BE2C (cell line): ENCODE data around the gene RPS6KC1.
"Not testable (repeated sequence)": the region's sequence is repeated elsewhere in the genome, so short reads cannot be mapped to it uniquely, and the experiment has no call there.

Source experiments
- DNase-seq: peaks from one replicate; pipeline ENCODE4 v3.0.0-alpha.2; 2020
- H3K27me3 ChIP-seq: fragments of 250-450 bp; sonication (Bioruptor Pico); 2 replicates; pipeline ENCODE4 v1.5.1; 2020; ENCODE audit warnings: mild to moderate bottlenecking
- H3K36me3 ChIP-seq: fragments of 250-450 bp; sonication (Bioruptor Pico); 2 replicates; pipeline ENCODE4 v1.5.1; 2020; ENCODE audit warnings: mild to moderate bottlenecking
- H3K4me1 ChIP-seq: fragments of 250-450 bp; sonication (Bioruptor Pico); 2 replicates; pipeline ENCODE4 v1.5.1; 2020
- H3K4me3 ChIP-seq: 2 replicates; pipeline ENCODE4 v1.5.1; 2011; ENCODE audit warnings: low read depth, low read length
- H3K9me3 ChIP-seq: fragments of 250-450 bp; sonication (Bioruptor Pico); 2 replicates; pipeline ENCODE4 v1.5.1; 2020
- CTCF ChIP-seq: IDR thresholded peaks from 2 replicates; pipeline ENCODE4 v1.5.1; 2012; ENCODE audit warnings: mild to moderate bottlenecking, low read depth, low read length

RPS6KC1 gene

GRCh38 chr1:213200630-213201029 is 149.6 kb downstream of the RPS6KC1 start:
- no peak for DNase-seq
- TF ChIP-seq CTCF = no peak
- H3K36me3 ChIP-seq = peaks cover 6% of the 10 kb centered on the region
- no peaks in the 10 kb centered on the region for H3K9me3 ChIP-seq
- H3K4me3 ChIP-seq = no peak overlapping the region
- H3K27me3 ChIP-seq = no peaks in the 10 kb centered on the region
- H3K4me1 ChIP-seq = no peaks in the 10 kb centered on the region

GRCh38 chr1:213201380-213202155 is 150.5 kb downstream of the RPS6KC1 start:
- no peak for DNase-seq
- Histone ChIP-seq H3K27me3 (no peaks in the 10 kb centered on the region), H3K9me3 (no peaks in the 10 kb centered on the region), H3K36me3 (peaks cover 6% of the 10 kb centered on the region), H3K4me3 (no peak overlapping the region), H3K4me1 (no peaks in the 10 kb centered on the region)
- no peak for TF ChIP-seq CTCF

GRCh38 chr1:213211201-213211600 is 160.2 kb downstream of the RPS6KC1 start:
- H3K4me1 ChIP-seq = no peaks in the 10 kb centered on the region
- no peak for DNase-seq
- TF ChIP-seq CTCF = no peak
- H3K27me3 ChIP-seq = no peaks in the 10 kb centered on the region
- no peaks in the 10 kb centered on the region for H3K9me3 ChIP-seq
- peaks cover 6% of the 10 kb centered on the region for H3K36me3 ChIP-seq
- H3K4me3 ChIP-seq = no peak overlapping the region

- not testable (repeated sequence) for H3K36me3 ChIP-seq, DNase-seq, H3K9me3 ChIP-seq, H3K27me3 ChIP-seq, H3K4me3 ChIP-seq, H3K4me1 ChIP-seq
These were observed 168.0 kb downstream of the RPS6KC1 start for GRCh38 chr1:213219076-213219475.

GRCh38 chr1:213221209-213221608 is 170.2 kb downstream of the RPS6KC1 start:
- no peak overlapping the region for H3K4me3 ChIP-seq
- no peak for DNase-seq
- H3K9me3 ChIP-seq = no peaks in the 10 kb centered on the region
- no peaks in the 10 kb centered on the region for H3K4me1 ChIP-seq
- H3K36me3 ChIP-seq = no peaks in the 10 kb centered on the region
- TF ChIP-seq CTCF = no peak
- H3K27me3 ChIP-seq = no peaks in the 10 kb centered on the region

- Histone ChIP-seq H3K4me1 (peaks cover 13% of the 10 kb centered on the region), H3K9me3 (no peaks in the 10 kb centered on the region), H3K4me3 (no peak overlapping the region), H3K36me3 (no peaks in the 10 kb centered on the region), H3K27me3 (no peaks in the 10 kb centered on the region)
- DNase-seq = no peak
- no peak for TF ChIP-seq CTCF
These were observed 176.4 kb downstream of the RPS6KC1 start for GRCh38 chr1:213227458-213227857.
